OCI-LY1 (cell line): ENCODE results near the gene ESRRA.

Experiments
- EZH2 ChIP-seq: fragments of 200-600 bp; sonication (generic), shearing (Covaris generic); IDR thresholded peaks from 2 replicates; pipeline ENCODE4 v1.8.0; 2017; ENCODE audit warnings: borderline replicate concordance, mixed run types, mild to moderate bottlenecking, antibody characterized with exemption, low read length, moderate library complexity, mixed read lengths
- TF ChIP-seq, protein P1 (sequence below): fragments of 200-600 bp; sonication (generic), shearing (Covaris generic); IDR thresholded peaks from 2 replicates; pipeline ENCODE4 v1.5.1; 2017; ENCODE audit warnings: mild to moderate bottlenecking, antibody characterized with exemption, low read length, moderate library complexity, mixed read lengths

GRCh38 chr11:64284048-64284961, 21.0 kb upstream of the ESRRA start, which contains the start of gene BAD:
- TF ChIP-seq, protein P1, sequence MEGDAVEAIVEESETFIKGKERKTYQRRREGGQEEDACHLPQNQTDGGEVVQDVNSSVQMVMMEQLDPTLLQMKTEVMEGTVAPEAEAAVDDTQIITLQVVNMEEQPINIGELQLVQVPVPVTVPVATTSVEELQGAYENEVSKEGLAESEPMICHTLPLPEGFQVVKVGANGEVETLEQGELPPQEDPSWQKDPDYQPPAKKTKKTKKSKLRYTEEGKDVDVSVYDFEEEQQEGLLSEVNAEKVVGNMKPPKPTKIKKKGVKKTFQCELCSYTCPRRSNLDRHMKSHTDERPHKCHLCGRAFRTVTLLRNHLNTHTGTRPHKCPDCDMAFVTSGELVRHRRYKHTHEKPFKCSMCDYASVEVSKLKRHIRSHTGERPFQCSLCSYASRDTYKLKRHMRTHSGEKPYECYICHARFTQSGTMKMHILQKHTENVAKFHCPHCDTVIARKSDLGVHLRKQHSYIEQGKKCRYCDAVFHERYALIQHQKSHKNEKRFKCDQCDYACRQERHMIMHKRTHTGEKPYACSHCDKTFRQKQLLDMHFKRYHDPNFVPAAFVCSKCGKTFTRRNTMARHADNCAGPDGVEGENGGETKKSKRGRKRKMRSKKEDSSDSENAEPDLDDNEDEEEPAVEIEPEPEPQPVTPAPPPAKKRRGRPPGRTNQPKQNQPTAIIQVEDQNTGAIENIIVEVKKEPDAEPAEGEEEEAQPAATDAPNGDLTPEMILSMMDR, result peak; percentile 5; the same call in 1 of the 2 replicates
- TF ChIP-seq EZH2, result no peak
